Kidney epithelial cell (primary cell): Measurements from ENCODE around the gene TMEM119. TPM values are rescaled to one million over a fixed set of nuclear protein-coding genes. Genes with fewer than 3 reads are reported as not detected.

Experiments
- total RNA-seq: library from RNA; depleted of rRNA; stranded (reverse); fragments of >200 nt; gene quantifications from 2 replicates; pipeline ENCODE4 v1.2.3, GENCODE V29; 2015

TMEM119 gene
- total RNA-seq, 1 donor from 2014 or later = not detected

Other genes with a start within 250 kb of the TMEM119 start
- 6.9 and 8.4 TPM in 2 replicates for gene FICD, start 82.8 kb downstream of the TMEM119 start, total RNA-seq
- 40.3 and 56.0 TPM in 2 replicates for gene SART3, start 36.9 kb downstream of the TMEM119 start, total RNA-seq
- 134 and 136 TPM in 2 replicates for gene ISCU, start 35.5 kb downstream of the TMEM119 start, total RNA-seq
- 0.34 and 0.42 TPM in 2 replicates for gene SELPLG, start 35.8 kb upstream of the TMEM119 start, total RNA-seq
- 164 TPM in 2 replicates for gene CORO1C, start 133.4 kb upstream of the TMEM119 start, total RNA-seq